H7 (cell line): ENCODE data around the gene GORASP1. TPM values are rescaled to one million over a fixed set of nuclear protein-coding genes. Genes with fewer than 3 reads are reported as not detected.

Experiments used
- DNase-seq: peaks from one replicate; pipeline ENCODE4 v3.0.0; 2012
- H3K27me3 ChIP-seq: 2 replicates; pipeline ENCODE4 v1.6.0; 2011; ENCODE audit warnings: mild to moderate bottlenecking, low read length; ENCODE audit not compliant: control insufficient read depth, insufficient read depth
- H3K36me3 ChIP-seq: replicated peaks from 2 replicates; pipeline ENCODE4 v1.5.1; 2011; ENCODE audit warnings: low read length; ENCODE audit not compliant: control insufficient read depth, insufficient read depth
- H3K4me3 ChIP-seq: 2 replicates; pipeline ENCODE4 v1.5.1; 2011; ENCODE audit warnings: low read depth, mild to moderate bottlenecking, control low read depth, low read length, moderate library complexity; ENCODE audit not compliant: insufficient read depth
- total RNA-seq: library from RNA; depleted of rRNA; stranded (reverse); fragments of >200 nt; shearing (Covaris generic); gene quantifications from 2 replicates; pipeline ENCODE4 v1.2.3, GENCODE V29; 2014

Gene GORASP1
- total RNA-seq, 1 experiment from 2014 or later: 45.6 TPM

DNA sequence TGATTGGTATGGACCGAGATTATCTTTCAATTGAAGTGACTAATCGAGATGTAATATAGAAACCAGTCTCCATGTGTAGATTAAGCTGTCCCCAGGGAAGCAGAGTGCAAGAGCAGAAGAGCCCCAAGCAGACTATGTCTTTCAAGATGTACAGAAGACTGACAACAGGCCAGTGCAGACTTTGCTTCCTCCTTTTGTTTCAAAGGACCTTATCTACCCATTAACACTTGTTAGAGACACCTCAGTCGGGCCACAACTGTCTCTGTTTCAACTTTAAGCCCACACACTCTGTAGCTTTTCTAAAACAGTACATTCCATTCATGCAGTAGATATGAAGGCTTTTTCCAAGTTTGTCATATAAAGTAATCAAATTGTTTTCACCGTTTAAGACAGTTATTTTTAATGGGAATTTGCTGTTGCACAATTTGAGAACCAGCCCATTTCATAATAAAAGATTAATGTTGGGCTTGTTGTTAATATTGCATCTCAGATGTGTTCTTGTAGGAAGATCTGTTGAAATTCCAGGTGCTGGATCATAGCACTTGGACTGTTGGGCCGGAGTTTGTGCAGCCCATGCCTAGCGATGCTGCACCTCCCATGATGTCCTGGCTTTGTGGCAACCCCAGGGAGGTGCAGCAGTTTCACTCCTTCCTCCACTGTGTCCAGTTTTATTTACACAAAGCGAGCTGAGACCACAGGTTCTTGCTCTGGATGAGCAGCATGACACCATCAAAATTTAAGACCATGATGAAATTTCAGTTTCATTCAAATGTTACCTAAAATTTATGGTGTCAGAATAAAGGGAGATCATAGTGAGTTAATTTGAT, 12.4 kb downstream of the GORASP1 start:
- H3K4me3 ChIP-seq: no peak overlapping the region
- no peak for DNase-seq
- peaks cover 31% of the 10 kb centered on the region for H3K36me3 ChIP-seq
- no peaks in the 10 kb centered on the region for H3K27me3 ChIP-seq

DNA sequence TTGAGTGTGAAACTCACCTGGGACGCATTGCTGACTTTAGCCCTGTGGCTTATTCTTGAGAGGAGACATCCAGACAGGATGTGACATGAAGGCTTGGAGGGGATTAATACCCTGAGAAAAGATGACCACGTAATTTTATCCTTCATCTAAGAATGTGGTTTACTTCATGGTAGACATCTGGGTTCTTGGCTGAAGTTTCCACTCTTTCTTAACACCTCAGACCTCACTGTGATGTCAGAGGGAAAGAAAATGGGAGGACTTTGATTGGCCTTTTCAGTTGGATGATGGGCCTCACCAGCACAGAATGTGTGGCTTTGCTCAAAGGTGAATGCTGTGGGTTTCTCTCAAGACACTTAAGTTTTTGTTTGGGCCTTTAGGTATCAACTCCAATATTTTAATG, 16.5 kb downstream of the GORASP1 start:
- no peak for DNase-seq
- H3K4me3 ChIP-seq: no peak overlapping the region
- no peaks in the 10 kb centered on the region for H3K27me3 ChIP-seq
- H3K36me3 ChIP-seq: peaks cover 26% of the 10 kb centered on the region

DNA sequence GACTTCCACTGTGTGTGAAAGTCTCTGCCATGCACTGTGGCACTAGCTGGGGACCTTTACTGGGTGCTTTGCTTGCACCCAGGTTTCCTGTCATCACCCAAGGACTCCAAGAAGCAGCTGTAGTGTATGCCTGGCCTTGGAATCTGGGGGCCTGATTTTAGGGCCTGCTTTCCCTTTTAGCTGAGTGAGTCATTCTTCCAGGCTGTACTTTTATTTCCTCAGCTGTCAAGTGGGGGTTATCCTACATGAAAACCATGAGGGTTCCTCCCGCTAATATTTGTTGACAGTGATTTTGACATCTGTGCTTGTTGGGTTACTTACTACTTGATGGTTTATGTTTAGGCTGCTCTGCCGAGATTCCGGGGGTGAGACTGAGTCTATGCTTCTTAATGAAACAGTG, 18.5 kb downstream of the GORASP1 start:
- Histone ChIP-seq H3K27me3 (no peaks in the 10 kb centered on the region), H3K36me3 (peaks cover 25% of the 10 kb centered on the region)
- DNase-seq: no peak

DNA sequence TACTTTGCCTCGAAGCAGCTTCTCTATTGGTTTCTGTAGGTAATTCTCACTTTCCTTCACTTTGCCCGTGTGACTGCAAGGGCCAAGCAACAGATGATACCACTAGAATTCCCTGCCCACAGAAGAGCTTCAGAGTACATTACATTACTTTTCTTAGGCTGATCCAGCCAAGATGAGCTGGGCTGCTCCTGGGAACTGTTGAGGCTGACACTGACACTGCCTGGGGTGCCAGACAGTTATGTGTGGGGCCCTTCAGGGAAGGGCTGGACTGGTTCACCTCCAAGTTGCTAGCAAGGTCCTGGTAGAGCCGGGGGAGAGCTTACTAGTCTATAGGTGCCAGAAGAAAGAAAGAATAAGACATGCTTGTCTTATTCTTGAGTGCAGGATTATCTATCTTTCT, 19.0 kb downstream of the GORASP1 start:
- Histone ChIP-seq H3K4me3 (no peak overlapping the region), H3K36me3 (peaks cover 24% of the 10 kb centered on the region), H3K27me3 (no peaks in the 10 kb centered on the region)
- DNase-seq: no peak

More for the DNA sequence above, 18.5 kb downstream of the GORASP1 start:
- no peak overlapping the region for H3K4me3 ChIP-seq

DNA sequence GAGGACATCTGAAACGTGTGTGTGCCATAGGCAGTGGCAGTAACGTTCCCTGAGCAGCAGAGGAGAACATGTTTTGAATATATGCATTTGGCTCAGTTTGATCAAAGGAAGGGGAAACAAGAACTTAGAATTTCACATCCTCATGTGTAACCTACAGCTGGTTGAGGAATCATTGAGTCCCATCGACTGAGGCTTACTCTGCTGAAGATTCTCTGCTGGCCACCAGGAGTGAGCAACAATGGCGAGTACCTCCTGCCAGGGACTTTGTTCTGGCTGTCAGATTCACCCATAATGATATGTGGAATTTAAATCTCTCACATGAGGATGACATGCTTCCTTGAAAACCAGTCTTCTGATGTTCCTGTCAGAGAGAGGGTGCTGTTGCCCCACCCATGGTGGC, 21.3 kb downstream of the GORASP1 start:
- peaks cover 20% of the 10 kb centered on the region for H3K36me3 ChIP-seq
- DNase-seq: no peak
- no peak overlapping the region for H3K4me3 ChIP-seq
- H3K27me3 ChIP-seq: no peaks in the 10 kb centered on the region

DNA sequence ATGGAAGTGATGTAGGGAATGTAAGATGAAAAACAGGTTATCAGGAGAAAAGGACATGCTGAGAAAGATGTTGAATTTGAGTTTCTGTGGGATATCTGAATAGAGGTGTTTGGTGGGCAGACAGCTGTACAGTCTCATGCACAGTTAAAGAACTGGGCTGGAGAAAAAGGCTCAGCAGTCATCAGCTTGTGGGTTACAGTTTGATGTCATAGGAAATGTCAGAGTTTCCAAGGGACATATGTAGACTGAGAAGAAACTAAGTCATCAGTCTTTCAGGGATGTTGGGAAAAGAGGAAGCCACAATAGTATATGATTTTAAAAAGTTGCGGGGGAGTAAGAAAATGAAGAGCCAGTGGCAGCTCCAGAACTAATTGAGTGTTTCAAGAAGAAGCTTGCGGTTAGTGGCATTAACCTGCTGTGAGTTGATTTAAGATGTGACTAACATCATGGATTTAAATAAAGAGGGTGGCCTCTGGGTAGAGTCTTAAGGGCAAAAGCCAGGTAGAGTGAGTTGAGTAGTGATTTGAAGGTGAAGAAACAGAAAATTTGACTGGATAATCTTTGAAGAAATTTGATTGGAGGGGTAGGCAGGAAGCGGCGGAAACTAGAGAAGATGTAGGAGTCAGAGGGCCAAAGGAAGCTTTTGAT, 24.6 kb downstream of the GORASP1 start:
- DNase-seq: no peak
- peaks cover 13% of the 10 kb centered on the region for H3K36me3 ChIP-seq
- no peak overlapping the region for H3K4me3 ChIP-seq
- no peaks in the 10 kb centered on the region for H3K27me3 ChIP-seq

DNA sequence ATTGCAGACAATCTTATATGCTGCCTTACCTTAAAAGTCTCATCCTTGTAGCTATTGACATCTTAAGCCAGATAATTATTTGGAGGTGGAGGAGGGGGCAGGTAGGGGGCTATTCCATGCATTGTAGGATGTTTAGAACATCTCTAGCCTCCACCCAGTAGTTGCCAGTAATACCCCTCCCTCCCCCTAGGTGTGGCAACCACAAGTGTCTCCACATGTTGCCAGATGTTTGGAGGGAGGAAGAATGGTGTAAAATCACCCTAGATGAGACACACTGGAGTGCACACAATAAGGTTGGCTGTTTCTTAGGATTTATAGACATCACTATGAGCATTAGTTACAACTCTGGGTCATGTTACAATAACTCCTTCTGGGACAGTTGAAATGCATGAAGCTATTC, 27.4 kb downstream of the GORASP1 start:
- Histone ChIP-seq H3K27me3 (no peaks in the 10 kb centered on the region), H3K4me3 (no peak overlapping the region), H3K36me3 (peaks cover 7% of the 10 kb centered on the region)
- DNase-seq: no peak

DNA sequence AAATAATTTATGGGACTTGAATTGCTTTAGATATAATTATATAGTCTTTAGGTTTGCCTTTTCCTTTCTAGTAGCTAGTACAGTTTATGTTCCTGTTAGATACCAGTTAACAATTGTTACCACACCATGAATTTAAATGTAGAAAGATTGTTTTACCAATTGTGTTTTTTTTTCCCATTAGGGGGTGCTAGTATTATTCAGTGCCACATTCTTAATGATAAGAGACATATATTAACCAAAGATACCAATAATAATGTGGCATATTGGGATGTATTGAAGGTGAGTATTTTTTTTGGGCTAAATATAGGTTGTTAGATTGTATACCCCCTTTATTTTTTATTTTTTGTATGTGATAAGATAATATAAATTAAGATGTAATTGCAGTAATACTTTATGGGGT, 27.9 kb downstream of the GORASP1 start:
- Histone ChIP-seq H3K27me3 (no peaks in the 10 kb centered on the region), H3K4me3 (no peak overlapping the region), H3K36me3 (peaks cover 8% of the 10 kb centered on the region)
- no peak for DNase-seq

DNA sequence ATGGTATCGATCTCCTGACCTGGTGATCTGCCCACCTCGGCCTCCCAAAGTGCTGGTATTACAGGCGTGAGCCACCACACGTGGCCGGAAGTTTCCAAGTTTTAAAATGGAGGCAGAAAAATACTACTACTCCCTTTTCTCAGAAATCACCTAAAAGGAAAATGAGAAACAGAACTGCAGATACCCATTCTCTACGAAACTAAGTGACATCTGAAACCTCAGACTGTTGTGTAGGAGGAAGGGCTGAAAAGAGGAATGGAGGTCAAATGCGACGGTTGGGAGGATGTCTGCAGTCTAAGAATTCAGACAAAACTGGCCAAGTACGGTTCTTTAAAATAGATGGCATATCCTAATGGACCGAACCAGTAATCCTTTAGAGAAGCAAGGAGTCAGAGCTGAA, 31.5 kb downstream of the GORASP1 start:
- Histone ChIP-seq H3K4me3 (no peak overlapping the region), H3K27me3 (no peaks in the 10 kb centered on the region), H3K36me3 (peaks cover 11% of the 10 kb centered on the region)
- no peak for DNase-seq

DNA sequence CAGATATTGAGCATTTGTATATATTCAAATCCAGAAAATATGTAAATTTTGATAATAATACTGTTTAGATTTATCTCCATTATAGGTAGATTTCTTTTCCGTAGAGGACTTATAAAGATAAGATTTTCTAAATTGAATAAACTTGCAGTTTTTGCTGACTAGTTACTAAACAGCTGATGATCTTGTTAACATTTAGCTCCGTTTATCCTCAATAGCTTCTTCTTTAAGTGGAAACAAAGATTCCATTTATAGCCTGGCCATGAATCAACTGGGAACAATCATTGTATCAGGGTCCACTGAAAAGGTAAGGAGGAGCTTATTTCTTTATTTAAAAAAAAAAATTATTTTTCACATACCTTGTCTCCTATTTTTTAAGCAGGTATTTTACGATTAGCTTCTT, 38.9 kb downstream of the GORASP1 start:
- no peak for DNase-seq
- Histone ChIP-seq H3K27me3 (no peaks in the 10 kb centered on the region), H3K36me3 (peaks cover 6% of the 10 kb centered on the region), H3K4me3 (no peak overlapping the region)

DNA sequence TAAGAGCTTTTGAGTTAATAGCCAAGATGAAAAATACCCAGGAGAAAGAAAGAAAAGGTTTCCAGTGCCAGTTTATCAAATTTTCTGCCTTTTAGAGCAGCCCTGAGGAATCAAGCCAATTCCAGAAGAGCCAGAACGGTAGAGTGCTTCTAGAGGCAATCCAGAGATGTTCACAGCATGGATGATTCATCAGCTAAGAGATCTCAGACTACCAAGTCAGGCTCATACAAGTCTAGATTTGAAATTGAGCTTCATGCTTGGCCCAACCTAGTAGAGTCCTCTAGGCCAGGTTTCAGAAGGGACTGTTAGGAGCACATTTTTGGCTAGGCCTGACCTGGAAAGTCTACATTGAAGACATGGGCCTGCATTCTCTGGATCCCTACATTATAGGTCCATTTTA, 40.1 kb downstream of the GORASP1 start:
- no peak for DNase-seq
- Histone ChIP-seq H3K27me3 (no peaks in the 10 kb centered on the region), H3K4me3 (no peak overlapping the region), H3K36me3 (peaks cover 5% of the 10 kb centered on the region)

DNA sequence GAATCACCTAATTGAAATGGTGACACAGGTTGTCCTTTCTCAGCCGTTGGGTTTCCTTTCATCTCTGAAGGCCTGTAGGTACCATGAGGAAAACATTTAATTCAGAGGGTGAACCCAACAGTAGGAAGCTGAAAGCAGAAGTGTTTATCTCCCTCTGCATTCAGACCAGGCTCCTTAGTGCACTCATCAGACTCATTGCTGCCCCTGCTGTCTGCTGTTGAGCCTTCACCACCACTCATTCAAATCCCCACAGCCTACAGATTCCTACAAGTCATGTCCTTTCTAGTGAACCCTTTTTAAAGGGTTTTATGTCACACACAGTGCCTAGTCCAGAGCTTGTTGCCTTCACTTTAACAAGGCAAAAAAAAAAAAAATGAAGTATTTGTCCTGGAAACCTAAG, 42.2 kb downstream of the GORASP1 start:
- peak; percentile 62 for DNase-seq
- Histone ChIP-seq H3K27me3 (no peaks in the 10 kb centered on the region), H3K4me3 (no peak overlapping the region), H3K36me3 (peaks cover 3% of the 10 kb centered on the region)

DNA sequence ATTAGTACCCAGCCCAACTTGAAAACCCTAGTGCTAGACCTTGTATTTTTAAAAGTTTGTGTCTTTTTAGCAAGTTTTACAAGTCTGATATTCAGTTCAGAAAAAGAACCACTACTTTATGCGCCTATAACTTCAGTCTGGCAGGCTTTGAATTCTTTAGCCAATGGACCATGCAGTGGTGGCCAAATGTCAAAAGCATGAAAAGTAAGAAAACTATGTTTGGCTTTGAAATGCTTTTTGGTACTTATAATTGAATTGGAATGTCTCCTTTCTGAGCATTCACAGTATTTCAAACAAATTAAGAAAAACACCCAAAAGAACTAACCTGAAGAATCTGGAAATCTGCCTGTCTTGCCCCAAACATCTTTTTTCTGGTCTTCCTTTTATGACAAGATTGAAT, 42.8 kb downstream of the GORASP1 start:
- Histone ChIP-seq H3K27me3 (no peaks in the 10 kb centered on the region), H3K4me3 (no peak overlapping the region), H3K36me3 (peaks cover 3% of the 10 kb centered on the region)
- DNase-seq: no peak

DNA sequence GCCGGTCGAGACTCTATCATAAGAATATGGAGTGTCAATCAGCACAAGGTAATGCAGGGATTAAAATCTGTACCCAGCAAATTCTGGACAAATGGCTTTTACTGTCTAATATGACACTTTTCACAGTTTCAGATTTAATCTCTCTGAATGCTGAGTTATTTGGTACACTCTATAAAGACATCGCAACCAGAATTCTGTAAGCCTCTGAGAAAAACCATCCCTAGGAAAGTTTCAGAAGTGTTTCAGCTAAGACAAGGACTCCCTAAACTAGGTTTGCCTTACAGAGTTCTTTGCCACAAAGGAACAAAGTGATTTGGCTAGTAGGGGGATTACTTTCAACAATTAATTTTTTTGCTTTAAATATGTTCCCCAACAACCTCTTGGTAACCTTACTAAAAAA, 44.3 kb downstream of the GORASP1 start:
- Histone ChIP-seq H3K36me3 (peaks cover 2% of the 10 kb centered on the region; the same call in 1 of the 2 replicates), H3K27me3 (no peaks in the 10 kb centered on the region)
- DNase-seq: no peak

DNA sequence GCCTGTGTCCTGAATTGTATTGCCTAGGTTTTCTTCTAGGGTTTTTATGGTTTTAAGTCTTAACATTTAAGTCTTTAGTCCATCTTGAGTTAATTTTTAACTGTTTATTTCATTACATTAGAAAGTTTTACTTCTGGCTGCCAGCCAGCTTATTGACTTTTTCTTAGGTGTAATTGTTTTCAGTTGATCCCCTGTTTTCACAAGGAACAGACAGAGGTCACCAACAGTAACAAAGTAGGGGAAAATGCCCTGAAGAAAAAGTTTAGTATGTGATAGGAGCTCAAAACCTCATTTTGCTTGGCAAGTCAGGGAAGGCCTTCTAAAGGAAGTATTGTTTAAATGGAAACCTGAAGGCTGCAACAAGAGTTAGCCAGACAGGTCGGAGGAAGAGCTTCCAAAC, 45.2 kb downstream of the GORASP1 start:
- H3K36me3 ChIP-seq: no peaks in the 10 kb centered on the region
- no peak overlapping the region for H3K4me3 ChIP-seq
- no peaks in the 10 kb centered on the region for H3K27me3 ChIP-seq
- DNase-seq: no peak

More for the DNA sequence above, 44.3 kb downstream of the GORASP1 start:
- no peak overlapping the region for H3K4me3 ChIP-seq
